ENCODE results near the gene FAM9A. TPM values are rescaled to one million over a fixed set of nuclear protein-coding genes. Genes with fewer than 3 reads are reported as not detected.

Gene FAM9A
- total RNA-seq, 1 experiment from 2014 or later = not detected

GRCh38 chrX:8813036-8813435 lies 11.9 kb upstream of the FAM9A start:
- Histone ChIP-seq H2BK15ac (ENCODE audit: low read depth, low read length) (no peak overlapping the region), H3K79me2 (ENCODE audit: insufficient read depth, low read length) (no peaks in the 10 kb centered on the region), H3K79me1 (ENCODE audit: insufficient read depth, low read depth, low read length, poor library complexity, severe bottlenecking) (no peaks in the 10 kb centered on the region), H3K18ac (ENCODE audit: insufficient read length, low read depth, low read length) (no peak overlapping the region), H3K4ac (ENCODE audit: low read depth, low read length) (no peak overlapping the region), H3K4me1 (ENCODE audit: insufficient read depth, low read length) (no peaks in the 10 kb centered on the region), H3K9me3 (ENCODE audit: control insufficient read depth, low read depth, low read length) (no peaks in the 10 kb centered on the region), H3K56ac (ENCODE audit: insufficient read length, low read depth, low read length) (no peak overlapping the region), H3K14ac (ENCODE audit: insufficient read depth, low read length) (no peak overlapping the region), H2AFZ (ENCODE audit: low read length) (no peak overlapping the region), H2BK12ac (ENCODE audit: insufficient read length, low read depth, low read length) (no peak overlapping the region), H3K27me3 (ENCODE audit: insufficient read depth, low read length) (no peaks in the 10 kb centered on the region), H4K91ac (ENCODE audit: insufficient read length, low read depth, low read length) (no peak overlapping the region), H3K9ac (ENCODE audit: extremely low read depth, insufficient read length, low read length) (no peak overlapping the region), H4K5ac (ENCODE audit: insufficient read length, low read depth, low read length) (no peak overlapping the region), H3K27ac (ENCODE audit: insufficient read length, low read depth, low read length) (no peak overlapping the region), H4K8ac (replicated peaks; ENCODE audit: insufficient read length, low read depth, low read length) (no peak overlapping the region), H3T11ph (ENCODE audit: low read length) (no peak overlapping the region), H4K20me1 (ENCODE audit: control insufficient read depth, insufficient read depth, insufficient read length) (no peaks in the 10 kb centered on the region), H2BK20ac (ENCODE audit: low read depth, low read length, poor library complexity, severe bottlenecking) (no peak overlapping the region), H3K23ac (ENCODE audit: insufficient read length, low read depth, low read length) (no peak overlapping the region), H2AK5ac (ENCODE audit: insufficient read length, low read length) (no peak overlapping the region), H3K23me2 (ENCODE audit: insufficient read length, low read depth, low read length, poor library complexity, severe bottlenecking) (no peaks in the 10 kb centered on the region), H3K4me2 (ENCODE audit: insufficient read depth, insufficient read length, low read length) (no peak overlapping the region), H2BK5ac (ENCODE audit: insufficient read length, low read length) (no peak overlapping the region), H2BK120ac (ENCODE audit: low read depth, low read length, poor library complexity, severe bottlenecking) (no peak overlapping the region)
- Mint-ChIP-seq H3K27ac (no peak overlapping the region), H3K9me3 (peaks cover 0 to 7% of the 10 kb centered on the region in 2 experiments; a peak in 1 of 5 replicates), H3K27me3 (ENCODE audit: low read depth) (peaks cover 1% of the 10 kb centered on the region; the same call in 1 of the 2 replicates), H3K36me3 (ENCODE audit: insufficient read depth in 1 of 3, low read depth in 3 of 3) (no peaks in the 10 kb centered on the region; a peak in 1 of 7 replicates), H3K4me3 (no peak overlapping the region), H3K4me1 (no peaks in the 10 kb centered on the region)
- TF ChIP-seq CTCF (conservative IDR thresholded peaks at IDR 0.05) = no peak
- DNase-seq = no peak
- WGBS (ENCODE audit: extremely low coverage, insufficient read length, low lambda C conversion rate) = no CpG with 5 or more reads among the region's 2 CpGs
